Measurements from ENCODE around the gene TNFAIP8. TPM values are rescaled to one million over a fixed set of nuclear protein-coding genes. Genes with fewer than 3 reads are reported as not detected.

TNFAIP8 gene
- total and polyA plus RNA-seq, 2 experiments from 2014 or later = 18.3 to 37.6 TPM

GRCh38 chr5:119400245-119400644, 44.4 kb downstream of the TNFAIP8 start:
- TF ChIP-seq CTCF (IDR thresholded peaks at IDR 0.05; ENCODE audit: poor library complexity) (no peak), EZH2phosphoT487 (IDR thresholded peaks at IDR 0.05; ENCODE audit: low read depth, severe bottlenecking, unreplicated experiment) (no peak), EZH2 (IDR thresholded peaks at IDR 0.05; ENCODE audit: borderline replicate concordance) (no peak)
- H3K9me3 ChIP-seq (ENCODE audit: low read depth) = no peaks in the 10 kb centered on the region
- H3K4me1 ChIP-seq (ENCODE audit: insufficient read depth) = peaks cover 5% of the 10 kb centered on the region
- no peak overlapping the region for H2AFZ ChIP-seq
- H3K27ac ChIP-seq = peak overlapping the region; percentile 75
- H3K4me2 ChIP-seq = no peak overlapping the region
- 45% methylated on average over 2 of the region's 2 CpGs for WGBS (ENCODE audit: low lambda C conversion rate, missing lambda C conversion rate)
- H3K79me2 ChIP-seq = no peaks in the 10 kb centered on the region
- no peaks in the 10 kb centered on the region for H3K27me3 ChIP-seq
- no peaks in the 10 kb centered on the region for H3K9me2 ChIP-seq (replicated peaks; ENCODE audit: insufficient read depth)
- DNase-seq (ENCODE audit: low spot score) = peak; percentile 68
- no peaks in the 10 kb centered on the region for H4K20me1 ChIP-seq (ENCODE audit: insufficient read depth, poor library complexity, severe bottlenecking)
- H3K4me3 ChIP-seq = no peak overlapping the region
- H3K36me3 ChIP-seq (replicated peaks; ENCODE audit: insufficient read depth, low read depth) = no peaks in the 10 kb centered on the region

GRCh38 chr5:119402081-119402480, 46.3 kb downstream of the TNFAIP8 start:
- H3K9me3 ChIP-seq (ENCODE audit: low read depth) = no peaks in the 10 kb centered on the region
- no peak overlapping the region for H3K4me2 ChIP-seq
- H3K4me3 ChIP-seq = no peak overlapping the region
- H3K79me2 ChIP-seq = no peaks in the 10 kb centered on the region
- no peak overlapping the region for H2AFZ ChIP-seq
- no peaks in the 10 kb centered on the region for H3K36me3 ChIP-seq (replicated peaks; ENCODE audit: insufficient read depth, low read depth)
- no peak overlapping the region for H3K27ac ChIP-seq
- 100% methylated on average over 1 of the region's 1 CpG for WGBS (ENCODE audit: low lambda C conversion rate, missing lambda C conversion rate)
- H3K27me3 ChIP-seq = no peaks in the 10 kb centered on the region
- no peaks in the 10 kb centered on the region for H3K9me2 ChIP-seq (replicated peaks; ENCODE audit: insufficient read depth)
- no peak for DNase-seq (ENCODE audit: low spot score)
- TF ChIP-seq EZH2phosphoT487 (IDR thresholded peaks at IDR 0.05; ENCODE audit: low read depth, severe bottlenecking, unreplicated experiment) = no peak
- TF ChIP-seq CTCF (IDR thresholded peaks at IDR 0.05; ENCODE audit: poor library complexity) = no peak
- no peak for TF ChIP-seq EZH2 (IDR thresholded peaks at IDR 0.05; ENCODE audit: borderline replicate concordance)
- no peaks in the 10 kb centered on the region for H4K20me1 ChIP-seq (ENCODE audit: insufficient read depth, poor library complexity, severe bottlenecking)
- H3K4me1 ChIP-seq (ENCODE audit: insufficient read depth) = peaks cover 5% of the 10 kb centered on the region

DNA sequence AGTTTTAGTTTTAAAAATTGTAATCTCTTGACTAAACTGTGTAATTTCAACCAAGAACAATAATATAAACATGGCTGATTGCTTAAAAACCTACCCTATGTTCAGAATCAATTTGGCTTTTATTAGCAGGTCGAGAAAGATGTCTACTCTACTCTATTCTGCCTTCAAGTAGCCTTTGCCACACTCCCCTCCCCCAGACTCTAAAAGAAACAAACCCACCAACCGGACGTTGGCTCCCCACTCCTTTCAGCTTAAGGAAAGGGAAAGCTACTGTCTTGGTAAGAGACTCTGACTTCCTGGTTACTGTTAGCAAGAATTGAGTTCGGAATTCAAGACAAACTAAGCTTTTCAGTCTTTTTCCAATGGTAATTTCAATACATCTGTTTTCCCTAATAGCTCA, 46.7 kb downstream of the TNFAIP8 start:
- H3K4me1 ChIP-seq (ENCODE audit: insufficient read depth) = peaks cover 5% of the 10 kb centered on the region
- H4K20me1 ChIP-seq (ENCODE audit: insufficient read depth, poor library complexity, severe bottlenecking) = no peaks in the 10 kb centered on the region
- H3K4me2 ChIP-seq = no peak overlapping the region
- H3K9me3 ChIP-seq (ENCODE audit: low read depth) = no peaks in the 10 kb centered on the region
- no peak for DNase-seq (ENCODE audit: low spot score)
- peak overlapping the region; percentile 0 for H3K27ac ChIP-seq
- no peaks in the 10 kb centered on the region for H3K9me2 ChIP-seq (replicated peaks; ENCODE audit: insufficient read depth)
- H2AFZ ChIP-seq = peak overlapping the region; percentile 29
- no peak for TF ChIP-seq EZH2phosphoT487 (IDR thresholded peaks at IDR 0.05; ENCODE audit: low read depth, severe bottlenecking, unreplicated experiment)
- TF ChIP-seq CTCF (IDR thresholded peaks at IDR 0.05; ENCODE audit: poor library complexity) = no peak
- no peak for TF ChIP-seq EZH2 (IDR thresholded peaks at IDR 0.05; ENCODE audit: borderline replicate concordance)
- no peak overlapping the region for H3K4me3 ChIP-seq
- H3K79me2 ChIP-seq = no peaks in the 10 kb centered on the region
- H3K36me3 ChIP-seq (replicated peaks; ENCODE audit: insufficient read depth, low read depth) = no peaks in the 10 kb centered on the region
- WGBS (ENCODE audit: low lambda C conversion rate, missing lambda C conversion rate) = 63% methylated on average over 4 of the region's 4 CpGs
- no peaks in the 10 kb centered on the region for H3K27me3 ChIP-seq

- Histone ChIP-seq H3K9me2 (replicated peaks; ENCODE audit: insufficient read depth) (no peaks in the 10 kb centered on the region), H3K4me3 (no peak overlapping the region), H3K9me3 (ENCODE audit: low read depth) (no peaks in the 10 kb centered on the region), H4K20me1 (ENCODE audit: insufficient read depth, poor library complexity, severe bottlenecking) (no peaks in the 10 kb centered on the region), H2AFZ (no peak overlapping the region), H3K27ac (no peak overlapping the region), H3K27me3 (no peaks in the 10 kb centered on the region), H3K79me2 (no peaks in the 10 kb centered on the region), H3K4me2 (no peak overlapping the region), H3K36me3 (replicated peaks; ENCODE audit: insufficient read depth, low read depth) (no peaks in the 10 kb centered on the region), H3K4me1 (ENCODE audit: insufficient read depth) (peaks cover 5% of the 10 kb centered on the region)
- TF ChIP-seq EZH2 (IDR thresholded peaks at IDR 0.05; ENCODE audit: borderline replicate concordance) (no peak), EZH2phosphoT487 (IDR thresholded peaks at IDR 0.05; ENCODE audit: low read depth, severe bottlenecking, unreplicated experiment) (no peak), CTCF (IDR thresholded peaks at IDR 0.05; ENCODE audit: poor library complexity) (no peak)
- 98% methylated on average over 2 of the region's 2 CpGs for WGBS (ENCODE audit: low lambda C conversion rate, missing lambda C conversion rate)
- DNase-seq (ENCODE audit: low spot score) = no peak
Observed at GRCh38 chr5:119404033-119404432, 48.2 kb downstream of the TNFAIP8 start.
